ENCODE data around the gene NTM. TPM values are rescaled to one million over a fixed set of nuclear protein-coding genes. Genes with fewer than 3 reads are reported as not detected.

The NTM gene
- total and polyA plus RNA-seq, 2 donors (not counting 3 experiments of a cell fraction or from before 2014, with no cell fraction given): 1.00 to 1.1 TPM

GRCh38 chr11:131597890-131598289, 227.5 kb downstream of the NTM start:
- Histone ChIP-seq H4K20me1 (replicated peaks; ENCODE audit: control insufficient read depth, extremely low read depth, insufficient read depth, low read length) (no peaks in the 10 kb centered on the region), H3K36me3 (ENCODE audit: control insufficient read depth in 2 of 2, extremely low read depth in 1 of 2, insufficient read depth in 2 of 2, low read length in 2 of 2) (no peaks in the 10 kb centered on the region), H3K27me3 (ENCODE audit: control insufficient read depth in 2 of 2, insufficient read depth in 2 of 2, low read length in 2 of 2) (no peaks in the 10 kb centered on the region), H3K4me1 (ENCODE audit: control insufficient read depth, extremely low read depth, insufficient read depth, low read length) (no peaks in the 10 kb centered on the region), H3K79me2 (ENCODE audit: control insufficient read depth, insufficient read depth, low read length) (no peaks in the 10 kb centered on the region), H3K4me2 (ENCODE audit: insufficient read depth, low read length) (no peak overlapping the region), H3K9me3 (replicated peaks; ENCODE audit: control insufficient read depth, insufficient read depth, low read length) (no peaks in the 10 kb centered on the region), H3K27ac (ENCODE audit: insufficient read depth, low read depth, low read length) (no peak overlapping the region), H3K9me1 (replicated peaks; ENCODE audit: control insufficient read depth, extremely low read depth, insufficient read depth, low read length) (no peaks in the 10 kb centered on the region), H3K4me3 (replicated peaks in 1 of 3; ENCODE audit: insufficient read depth in 1 of 3, low read depth in 1 of 3, low read length in 3 of 3) (no peak overlapping the region), H3K9ac (replicated peaks; ENCODE audit: extremely low read depth, insufficient read depth, low read length) (no peak overlapping the region), H2AFZ (ENCODE audit: low read depth, low read length) (no peak overlapping the region)
- BruUV-seq (replicated peaks): no TSS peak
- ChIA-PET CTCF (no interaction called here), POLR2A (no interaction called here)
- DNase-seq (ENCODE audit: low read depth, low spot score) (no peak), FAIRE-seq (no peak)
- dilution Hi-C loops (cut with MboI; ENCODE audit: extremely low pct_ligation_motif_present, low sequenced_read_pairs) (no loop called here), intact Hi-C loops (cut with micrococcal nuclease) (no loop called here)
- TF ChIP-seq POLR2A (IDR thresholded peaks at IDR 0.05; ENCODE audit: low read depth, low read length): no peak
- no peak for TF ChIP-seq FOS (IDR thresholded peaks at IDR 0.05; ENCODE audit: borderline replicate concordance, insufficient read depth, low read length)
- no peak for TF ChIP-seq EZH2 (IDR thresholded peaks at IDR 0.05; ENCODE audit: borderline replicate concordance, low read depth, low read length, severe bottlenecking)
- no peak for TF ChIP-seq POLR2AphosphoS5 (IDR thresholded peaks at IDR 0.05; ENCODE audit: insufficient read depth, low read depth, low read length)
- TF ChIP-seq MAX (IDR thresholded peaks at IDR 0.05; ENCODE audit: insufficient read depth, insufficient read length): no peak
- TF ChIP-seq JUN (IDR thresholded peaks at IDR 0.05; ENCODE audit: borderline replicate concordance, insufficient read depth, insufficient read length, low read depth): no peak
- no peak for TF ChIP-seq MYC (IDR thresholded peaks at IDR 0.05; ENCODE audit: low read depth, low read length)
- TF ChIP-seq CTCF (IDR thresholded peaks at IDR 0.05; ENCODE audit: extremely low read depth in 1 of 2, insufficient read depth in 1 of 2, low read depth in 1 of 2, low read length in 2 of 2): no peak
- TF ChIP-seq GATA2 (IDR thresholded peaks at IDR 0.05; ENCODE audit: insufficient read depth, insufficient read length, low read depth, low read length): no peak

All from endothelial cell of umbilical vein (primary cell).